RWPE2 (cell line): ENCODE data around the gene GRB10.
A peak's percentile ranks its signal among the peaks of the same experiment; 100 is the strongest.

Source experiments
- ATAC-seq: fragments of 200-7000 bp; cut with Tn5 transposase; 3 replicates; pipeline ENCODE4 v1.9.1; 2021; ENCODE audit warnings: low read depth
- DNase-seq: peaks from one replicate; pipeline ENCODE4 v3.0.0-alpha.2; 2020; ENCODE audit warnings: low spot score
- H3K27ac ChIP-seq: fragments of 450-650 bp; 2 replicates; pipeline ENCODE4 v1.5.1; 2017; ENCODE audit warnings: mild to moderate bottlenecking; ENCODE audit not compliant: poor library complexity, severe bottlenecking
- H3K27me3 ChIP-seq: fragments of 250-450 bp; sonication (Bioruptor Pico); 2 replicates; pipeline ENCODE4 v1.5.1; 2021; ENCODE audit warnings: mild to moderate bottlenecking, moderate library complexity; ENCODE audit not compliant: insufficient read depth, poor library complexity, severe bottlenecking
- H3K36me3 ChIP-seq: fragments of 250-450 bp; sonication (Bioruptor Pico); 2 replicates; pipeline ENCODE4 v1.5.1; 2020; ENCODE audit warnings: low read depth, mild to moderate bottlenecking, moderate library complexity
- H3K4me1 ChIP-seq: fragments of 250-450 bp; sonication (Bioruptor Pico); 2 replicates; pipeline ENCODE4 v1.5.1; 2021; ENCODE audit warnings: mild to moderate bottlenecking, moderate library complexity; ENCODE audit not compliant: insufficient read depth, poor library complexity, severe bottlenecking
- H3K4me3 ChIP-seq: fragments of 250-450 bp; sonication (Bioruptor Pico); 2 replicates; pipeline ENCODE4 v1.5.1; 2021; ENCODE audit warnings: mild to moderate bottlenecking, moderate library complexity; ENCODE audit not compliant: severe bottlenecking
- H3K9me3 ChIP-seq: fragments of 250-450 bp; sonication (Bioruptor Pico); 2 replicates; pipeline ENCODE4 v1.5.1; 2021; ENCODE audit warnings: mild to moderate bottlenecking, moderate library complexity; ENCODE audit not compliant: severe bottlenecking
- TF ChIP-seq, protein P1 (sequence below): fragments of 450-650 bp; IDR thresholded peaks from one replicate; pipeline ENCODE4 v1.5.1; 2017; ENCODE audit warnings: mild to moderate bottlenecking, moderate library complexity; ENCODE audit not compliant: poor library complexity, severe bottlenecking

Gene GRB10

DNA sequence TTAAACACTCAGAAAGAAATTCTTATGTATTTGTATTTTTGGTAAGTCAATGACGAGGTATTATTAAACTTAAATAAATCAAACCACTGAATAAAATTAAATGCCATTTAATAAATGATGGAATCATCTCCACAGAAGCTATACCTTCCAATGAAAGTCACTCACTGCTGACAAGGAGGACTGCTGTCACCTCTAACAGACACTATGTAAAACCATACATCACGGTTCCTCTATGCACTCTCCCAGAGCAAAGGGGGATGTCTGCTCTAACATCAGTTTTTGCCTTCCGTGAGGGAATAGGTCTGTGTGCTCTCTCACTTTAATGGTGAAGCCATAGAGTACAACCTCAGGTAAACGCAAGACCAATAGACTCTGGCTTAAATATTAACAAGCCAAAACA is 117.8 kb downstream of the GRB10 start:
- H3K36me3 ChIP-seq, result no peaks in the 10 kb centered on the region
- H3K4me1 ChIP-seq, result peaks cover 21% of the 10 kb centered on the region
- DNase-seq (no peak), ATAC-seq (peak; percentile 25)
- peak overlapping the region; percentile 10 for H3K27ac ChIP-seq
- H3K4me3 ChIP-seq, result no peak overlapping the region
- H3K27me3 ChIP-seq, result no peaks in the 10 kb centered on the region
- TF ChIP-seq, protein P1, sequence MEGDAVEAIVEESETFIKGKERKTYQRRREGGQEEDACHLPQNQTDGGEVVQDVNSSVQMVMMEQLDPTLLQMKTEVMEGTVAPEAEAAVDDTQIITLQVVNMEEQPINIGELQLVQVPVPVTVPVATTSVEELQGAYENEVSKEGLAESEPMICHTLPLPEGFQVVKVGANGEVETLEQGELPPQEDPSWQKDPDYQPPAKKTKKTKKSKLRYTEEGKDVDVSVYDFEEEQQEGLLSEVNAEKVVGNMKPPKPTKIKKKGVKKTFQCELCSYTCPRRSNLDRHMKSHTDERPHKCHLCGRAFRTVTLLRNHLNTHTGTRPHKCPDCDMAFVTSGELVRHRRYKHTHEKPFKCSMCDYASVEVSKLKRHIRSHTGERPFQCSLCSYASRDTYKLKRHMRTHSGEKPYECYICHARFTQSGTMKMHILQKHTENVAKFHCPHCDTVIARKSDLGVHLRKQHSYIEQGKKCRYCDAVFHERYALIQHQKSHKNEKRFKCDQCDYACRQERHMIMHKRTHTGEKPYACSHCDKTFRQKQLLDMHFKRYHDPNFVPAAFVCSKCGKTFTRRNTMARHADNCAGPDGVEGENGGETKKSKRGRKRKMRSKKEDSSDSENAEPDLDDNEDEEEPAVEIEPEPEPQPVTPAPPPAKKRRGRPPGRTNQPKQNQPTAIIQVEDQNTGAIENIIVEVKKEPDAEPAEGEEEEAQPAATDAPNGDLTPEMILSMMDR, result no peak
- no peaks in the 10 kb centered on the region for H3K9me3 ChIP-seq

GRCh38 chr7:50664461-50664922 is 118.2 kb downstream of the GRB10 start:
- Histone ChIP-seq H3K36me3 (no peaks in the 10 kb centered on the region), H3K4me3 (no peak overlapping the region), H3K9me3 (no peaks in the 10 kb centered on the region), H3K27me3 (no peaks in the 10 kb centered on the region), H3K4me1 (peaks cover 21% of the 10 kb centered on the region), H3K27ac (peak overlapping the region; percentile 10)
- peak; percentile 96 for ATAC-seq
- TF ChIP-seq, protein P1, result no peak
- DNase-seq, result no peak

GRCh38 chr7:50663396-50664102 is 119.1 kb downstream of the GRB10 start:
- no peaks in the 10 kb centered on the region for H3K36me3 ChIP-seq
- H3K4me1 ChIP-seq, result peaks cover 21% of the 10 kb centered on the region
- DNase-seq (peak; percentile 65), ATAC-seq (peak; percentile 55)
- H3K27me3 ChIP-seq, result no peaks in the 10 kb centered on the region
- TF ChIP-seq, protein P1, result no peak
- no peaks in the 10 kb centered on the region for H3K9me3 ChIP-seq
- no peak overlapping the region for H3K4me3 ChIP-seq
- H3K27ac ChIP-seq, result no peak overlapping the region

DNA sequence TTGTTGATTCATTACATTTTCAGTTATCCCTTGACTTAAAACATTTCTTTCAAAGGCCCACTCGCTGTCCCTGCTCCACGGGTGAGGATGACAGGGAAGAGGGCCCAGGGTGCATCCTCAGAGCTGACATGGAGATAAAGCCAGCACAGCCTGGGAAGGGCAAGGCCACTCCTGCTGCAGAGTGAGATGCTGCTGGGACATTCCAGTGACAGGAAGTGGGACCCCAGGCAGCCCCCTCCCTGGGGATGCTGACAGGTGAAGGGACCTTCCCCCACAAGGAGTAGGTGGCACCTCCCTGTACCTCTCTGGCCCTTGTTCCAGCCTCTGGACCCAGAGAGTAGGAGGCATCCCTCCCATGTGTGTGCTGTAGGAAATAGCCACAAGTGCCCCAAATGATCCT is 119.7 kb downstream of the GRB10 start:
- H3K4me3 ChIP-seq, result no peak overlapping the region
- no peak overlapping the region for H3K27ac ChIP-seq
- peaks cover 21% of the 10 kb centered on the region for H3K4me1 ChIP-seq
- TF ChIP-seq, protein P1, result no peak
- DNase-seq, result no peak
- no peaks in the 10 kb centered on the region for H3K27me3 ChIP-seq
- H3K9me3 ChIP-seq, result no peaks in the 10 kb centered on the region
- no peak for ATAC-seq
- H3K36me3 ChIP-seq, result no peaks in the 10 kb centered on the region

- Histone ChIP-seq H3K36me3 (no peaks in the 10 kb centered on the region), H3K4me3 (no peak overlapping the region), H3K9me3 (no peaks in the 10 kb centered on the region), H3K27ac (no peak overlapping the region), H3K27me3 (no peaks in the 10 kb centered on the region), H3K4me1 (peaks cover 21% of the 10 kb centered on the region)
- TF ChIP-seq, protein P1, result no peak
- ATAC-seq, result no peak
- no peak for DNase-seq
Observed at GRCh38 chr7:50662041-50662694, 120.5 kb downstream of the GRB10 start.
